GM18867 (cell line): Measurements from ENCODE around the gene COL18A1.

Source experiments
- ATAC-seq: cut with Tn5 transposase; IDR thresholded peaks from one replicate; pipeline ENCODE4 v1.9.1; 2021; ENCODE audit warnings: mild to moderate bottlenecking, moderate library complexity; ENCODE audit not compliant: unreplicated experiment

The COL18A1 gene

DNA sequence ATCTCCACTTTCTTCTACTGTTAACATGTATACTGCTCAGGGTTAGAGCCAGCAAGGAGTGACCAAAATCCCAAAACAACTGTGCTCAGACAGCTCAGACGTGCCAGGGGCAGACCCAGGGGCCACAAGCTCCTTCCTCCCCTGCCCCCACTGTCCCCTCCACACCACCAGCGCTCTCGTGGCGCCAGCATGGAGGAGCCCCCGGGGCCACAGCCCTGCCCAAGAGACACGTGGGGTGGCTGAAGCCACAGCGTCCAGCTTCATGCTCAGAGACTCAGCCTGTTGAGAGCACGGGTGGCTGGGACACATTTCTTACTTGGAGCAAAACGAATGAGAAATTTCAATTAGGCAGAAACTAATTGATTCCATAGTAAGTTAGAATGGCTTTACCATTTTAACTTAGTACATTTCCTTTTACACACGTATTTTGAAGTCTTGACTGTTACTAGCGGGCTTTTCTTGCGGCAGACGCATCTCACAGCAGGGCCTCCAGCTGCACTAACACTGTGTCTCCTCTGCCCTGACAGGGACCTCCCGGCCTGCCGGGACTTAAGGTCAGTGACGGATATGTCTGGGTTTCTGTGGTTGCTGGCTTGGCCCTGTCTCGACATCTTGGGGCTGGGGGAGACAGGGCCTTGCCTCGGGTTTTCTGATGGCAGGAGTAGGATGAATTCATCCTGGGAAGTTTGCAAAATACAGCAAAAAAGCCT is 83.1 kb downstream of the COL18A1 start:
- ATAC-seq, result no peak

DNA sequence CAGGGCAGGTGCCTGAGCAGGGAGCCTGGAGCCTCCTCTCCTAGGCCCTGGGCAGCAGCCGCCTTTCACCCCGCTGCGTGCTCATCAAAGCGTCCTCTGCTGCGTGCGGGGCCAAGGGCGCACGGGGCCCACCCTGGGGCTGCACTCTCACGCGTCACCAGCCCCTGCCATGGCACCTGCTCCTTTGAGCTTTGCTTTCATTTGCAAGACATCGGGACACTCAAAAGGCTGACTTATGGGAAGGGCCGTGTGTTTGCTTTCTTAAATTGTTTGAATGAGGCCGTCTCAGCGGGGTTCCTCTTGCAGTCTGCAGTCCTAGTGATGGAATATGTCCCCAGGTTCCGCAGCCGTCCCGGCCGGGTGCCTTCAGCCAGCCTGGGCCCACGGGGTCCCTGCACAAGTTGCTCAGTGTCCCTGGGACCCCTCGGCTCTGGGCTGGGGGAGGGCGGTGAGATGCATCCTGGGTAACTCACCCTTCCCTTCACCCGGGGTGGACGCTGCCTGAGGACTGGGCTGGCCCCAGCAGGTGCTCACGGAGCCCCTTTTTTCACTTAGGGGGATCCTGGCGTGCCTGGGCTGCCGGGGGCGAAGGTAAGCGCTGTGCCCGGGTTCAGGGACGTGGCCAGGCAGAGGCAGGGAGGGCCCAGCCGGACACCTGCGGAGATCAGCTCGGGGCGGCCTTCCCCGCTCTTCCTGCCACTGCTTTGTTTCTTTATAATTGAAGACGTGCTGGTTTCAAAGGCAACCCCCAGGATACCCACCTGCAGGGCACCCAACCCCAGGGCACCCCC is 84.2 kb downstream of the COL18A1 start:
- no peak for ATAC-seq

DNA sequence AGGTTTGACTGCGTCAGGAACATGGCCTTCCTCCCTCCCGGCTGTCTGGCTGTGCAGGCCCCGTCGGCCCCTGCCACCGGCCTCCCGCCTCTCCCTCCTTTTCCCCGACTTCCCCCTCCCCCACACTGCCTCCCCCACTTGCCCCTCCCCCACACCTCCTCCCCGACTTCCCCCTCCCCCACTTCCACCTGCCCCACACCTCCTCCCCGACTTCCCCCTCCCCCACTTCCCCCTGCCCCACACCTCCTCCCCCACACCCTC is 84.7 kb downstream of the COL18A1 start:
- ATAC-seq, result no peak

DNA sequence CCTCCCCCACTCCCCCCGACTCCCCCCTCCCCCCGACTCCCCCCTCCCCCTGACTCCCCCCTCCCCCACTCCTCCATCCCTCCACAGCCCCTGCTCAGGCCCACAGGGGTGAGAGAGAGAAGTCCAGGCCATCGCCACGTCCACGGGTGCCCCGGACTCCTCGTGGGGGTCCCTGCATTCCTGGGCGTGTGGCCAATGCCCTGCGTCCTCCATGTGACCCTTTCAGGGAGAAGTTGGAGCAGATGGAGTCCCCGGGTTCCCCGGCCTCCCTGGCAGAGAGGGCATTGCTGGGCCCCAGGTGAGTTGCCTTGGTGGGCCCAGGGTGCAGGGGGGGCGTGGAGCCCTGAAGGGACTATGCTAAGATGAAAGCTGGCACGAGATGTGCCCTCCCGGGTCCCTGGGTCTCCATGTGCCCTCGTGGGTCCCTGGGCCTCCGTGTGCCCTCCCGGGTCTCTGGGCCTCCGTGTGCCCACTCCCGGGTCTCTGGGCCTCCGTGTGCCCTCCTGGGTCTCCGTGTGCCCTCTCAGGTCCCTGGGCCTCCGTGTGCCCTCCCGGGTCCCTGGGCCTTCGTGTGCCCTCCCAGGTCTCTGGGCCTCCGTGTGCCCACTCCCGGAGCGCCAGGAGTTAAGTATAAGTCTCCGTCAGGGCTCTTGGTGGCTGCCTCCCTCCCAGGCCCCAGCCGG is 85.2 kb downstream of the COL18A1 start:
- ATAC-seq, result no peak

DNA sequence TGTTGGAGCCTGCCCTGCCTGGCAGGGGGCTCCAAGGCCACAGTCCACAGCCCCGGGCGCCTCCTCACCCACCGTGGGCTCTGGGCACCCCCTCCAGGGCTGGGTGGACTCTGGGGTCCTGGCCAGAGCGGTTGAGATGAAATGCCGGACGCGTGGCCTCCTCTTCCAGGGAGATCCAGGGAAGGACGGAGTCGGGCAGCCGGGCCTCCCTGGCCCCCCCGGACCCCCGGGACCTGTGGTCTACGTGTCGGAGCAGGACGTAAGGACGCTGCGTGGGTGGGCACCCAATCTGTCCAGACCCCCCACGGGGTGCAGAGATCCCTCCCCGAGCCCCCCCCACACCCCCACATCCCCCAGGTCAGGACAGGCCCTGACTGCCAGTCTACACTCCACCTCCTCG is 86.1 kb downstream of the COL18A1 start:
- no peak for ATAC-seq

DNA sequence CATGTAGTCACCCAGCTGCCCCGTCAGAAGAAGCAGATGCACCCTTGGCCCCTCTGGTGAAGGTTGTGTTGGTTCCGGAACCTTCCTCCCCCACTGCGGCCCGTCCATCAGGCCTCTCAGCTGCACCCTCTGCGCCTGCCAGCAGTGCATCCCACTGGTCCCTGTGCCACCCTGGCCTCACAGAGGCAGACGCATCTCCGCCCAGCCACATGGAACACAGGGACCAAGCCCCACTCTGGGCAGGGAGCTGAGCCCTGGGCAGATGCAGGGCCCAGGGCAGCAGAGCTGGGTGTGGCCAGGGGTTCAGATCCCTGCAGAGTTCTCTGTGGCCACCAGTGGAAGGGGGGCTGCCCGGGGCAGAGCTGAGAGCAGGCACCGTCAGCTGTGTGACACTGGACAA is 86.7 kb downstream of the COL18A1 start:
- ATAC-seq, result no peak

DNA sequence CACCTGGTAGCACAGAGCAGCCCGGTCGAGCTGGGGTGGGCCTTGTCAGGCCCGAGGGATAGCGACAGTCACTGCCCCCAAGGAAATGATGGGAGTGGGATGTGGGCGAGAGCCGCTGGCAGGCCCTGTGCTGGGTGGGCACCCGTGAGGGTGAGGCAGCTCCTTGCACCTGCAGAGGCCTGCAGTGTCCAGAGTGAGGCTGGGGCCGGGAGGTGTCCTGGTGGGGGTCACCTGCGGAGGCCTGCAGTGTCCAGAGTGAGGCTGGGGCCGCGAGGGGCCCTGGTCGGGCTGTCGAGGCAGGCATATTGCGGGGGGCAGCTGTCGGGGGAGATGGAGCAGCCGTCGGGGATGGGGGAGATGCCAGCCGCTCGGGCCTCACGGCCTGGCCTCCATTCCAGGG is 87.8 kb downstream of the COL18A1 start:
- no peak for ATAC-seq

DNA sequence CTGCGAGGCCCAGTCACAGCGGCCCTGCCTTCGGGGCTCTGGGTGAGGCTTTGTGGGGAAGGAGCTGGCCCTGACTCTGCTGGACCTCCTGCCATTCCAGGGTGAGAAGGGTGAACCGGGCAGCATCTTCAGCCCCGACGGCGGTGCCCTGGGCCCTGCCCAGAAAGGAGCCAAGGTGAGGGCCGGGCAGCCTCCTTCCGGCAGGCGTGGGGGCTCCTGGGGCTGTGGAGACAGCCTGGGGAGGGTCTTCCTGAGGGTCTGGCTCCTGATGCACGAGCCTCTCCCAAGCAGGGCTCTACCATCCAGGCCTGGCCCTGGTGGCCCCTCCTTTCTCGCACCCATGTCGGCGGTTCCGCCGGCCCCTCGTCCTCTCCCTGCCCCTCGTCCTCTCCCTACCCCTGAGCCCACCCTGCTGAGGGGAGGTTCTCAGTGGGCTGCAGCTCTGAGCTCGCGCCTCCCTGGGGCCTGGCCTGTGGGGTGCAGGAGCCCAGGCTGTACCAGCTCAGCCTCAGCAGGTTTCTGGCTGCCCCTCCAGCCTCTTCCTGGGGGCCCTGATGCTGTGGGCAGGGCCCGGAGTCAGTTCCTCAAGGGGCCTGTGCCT is 88.5 kb downstream of the COL18A1 start:
- ATAC-seq, result no peak

DNA sequence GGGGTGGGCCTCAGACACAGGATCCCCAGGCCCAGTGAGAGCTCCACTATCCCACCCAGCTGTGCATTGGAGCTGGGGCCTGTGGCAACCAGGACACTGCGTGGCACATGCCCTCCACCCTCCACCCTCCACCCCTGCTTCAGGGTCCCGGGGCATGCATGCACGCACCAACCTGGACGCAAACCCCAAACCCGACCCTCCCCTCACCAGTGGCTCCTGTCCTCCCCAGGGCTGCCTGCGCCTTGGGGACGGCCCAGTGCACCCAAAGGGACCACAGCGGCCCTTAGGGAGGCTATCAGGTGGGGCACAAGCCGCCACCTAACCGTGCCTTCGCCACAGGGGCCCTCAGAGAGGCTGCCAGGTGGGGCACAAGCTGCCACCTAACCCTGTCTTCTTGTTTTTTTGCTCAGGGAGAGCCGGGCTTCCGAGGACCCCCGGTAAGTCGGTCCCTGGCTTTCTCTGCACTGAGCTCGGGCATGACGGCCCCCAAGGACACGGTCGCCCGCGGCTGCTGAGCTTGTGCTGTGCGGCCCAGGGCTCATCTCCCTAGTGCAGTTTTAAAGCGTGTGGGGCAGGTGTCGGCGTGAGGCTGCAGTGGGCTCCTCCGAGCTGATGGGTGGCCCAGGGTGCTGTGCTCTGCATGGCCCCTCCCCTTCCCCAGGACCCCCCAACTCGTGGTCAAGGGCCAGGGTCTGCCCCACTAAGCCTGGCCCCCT is 89.3 kb downstream of the COL18A1 start:
- ATAC-seq, result no peak

DNA sequence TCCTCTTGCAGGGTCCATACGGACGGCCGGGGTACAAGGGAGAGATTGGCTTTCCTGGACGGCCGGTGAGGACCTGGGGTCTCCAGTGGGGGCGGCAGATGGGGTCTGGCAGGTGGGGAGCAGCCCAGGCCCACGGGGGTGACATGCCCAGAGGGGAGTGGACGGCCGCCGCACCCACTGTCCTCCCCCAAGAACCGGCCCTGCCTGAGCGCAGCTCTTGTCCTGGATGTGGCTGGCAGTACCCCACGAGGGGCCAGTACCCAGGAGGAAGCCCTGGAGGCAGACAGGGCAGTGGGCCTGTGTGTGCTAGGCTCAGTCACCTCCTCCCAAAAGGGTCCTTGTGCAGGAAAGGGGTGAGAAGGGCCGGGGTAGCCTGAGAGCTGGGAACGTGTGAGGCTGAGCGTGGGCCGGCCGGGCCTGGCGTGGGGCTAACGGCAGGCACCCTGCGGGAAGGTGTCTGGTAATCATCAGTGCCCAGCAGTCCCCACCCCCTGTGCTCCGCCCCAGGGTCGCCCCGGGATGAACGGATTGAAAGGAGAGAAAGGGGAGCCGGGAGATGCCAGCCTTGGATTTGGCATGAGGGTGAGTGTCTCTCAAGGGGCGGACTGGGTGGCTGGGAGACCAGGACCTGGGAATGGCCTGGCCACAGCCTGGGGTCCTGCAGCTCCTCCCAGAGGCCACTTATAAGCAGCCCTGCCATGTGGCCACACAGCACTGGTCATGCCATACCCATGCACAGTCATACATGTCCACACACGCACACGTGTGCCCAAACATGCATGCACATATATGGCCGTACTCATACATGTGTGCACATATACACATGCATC is 90.1 kb downstream of the COL18A1 start:
- no peak for ATAC-seq

DNA sequence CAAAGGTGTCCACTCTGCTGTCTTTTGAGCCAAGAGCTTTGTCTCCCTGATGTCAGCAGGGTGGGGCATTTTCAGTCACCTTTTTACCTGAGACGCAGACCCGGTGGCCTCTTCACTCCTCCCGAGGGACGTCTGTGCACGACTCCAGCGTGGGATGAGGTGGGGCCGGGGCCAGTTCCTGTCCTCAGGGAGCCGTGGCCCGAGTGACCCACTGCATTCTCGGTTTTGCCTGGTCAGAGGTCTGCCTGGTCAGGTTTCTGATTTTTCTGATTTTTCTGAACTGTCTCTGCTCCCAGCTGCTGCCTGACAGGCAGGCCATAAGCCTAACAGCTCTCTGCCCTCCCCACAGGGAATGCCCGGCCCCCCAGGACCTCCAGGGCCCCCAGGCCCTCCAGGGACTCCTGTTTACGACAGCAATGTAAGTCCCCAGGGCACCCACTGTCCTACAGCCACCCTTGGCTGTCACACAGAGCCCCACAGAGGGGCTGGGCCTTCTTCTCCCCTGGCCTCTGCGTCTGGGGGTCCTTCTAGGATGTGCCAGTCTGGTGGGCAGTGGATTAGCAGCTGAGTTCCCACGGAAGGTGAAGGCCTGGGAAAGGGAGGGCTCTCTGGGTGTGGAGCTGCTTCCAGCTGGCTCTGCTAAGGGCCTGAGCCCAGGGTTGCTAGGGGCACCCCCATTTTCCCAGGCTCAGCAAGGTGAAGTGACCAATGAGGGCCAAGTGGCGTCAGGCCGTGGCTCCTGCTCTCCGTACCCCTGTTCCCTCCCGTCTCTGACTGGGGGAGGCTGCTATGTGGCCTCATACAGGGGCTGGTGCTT is 91.4 kb downstream of the COL18A1 start:
- no peak for ATAC-seq

DNA sequence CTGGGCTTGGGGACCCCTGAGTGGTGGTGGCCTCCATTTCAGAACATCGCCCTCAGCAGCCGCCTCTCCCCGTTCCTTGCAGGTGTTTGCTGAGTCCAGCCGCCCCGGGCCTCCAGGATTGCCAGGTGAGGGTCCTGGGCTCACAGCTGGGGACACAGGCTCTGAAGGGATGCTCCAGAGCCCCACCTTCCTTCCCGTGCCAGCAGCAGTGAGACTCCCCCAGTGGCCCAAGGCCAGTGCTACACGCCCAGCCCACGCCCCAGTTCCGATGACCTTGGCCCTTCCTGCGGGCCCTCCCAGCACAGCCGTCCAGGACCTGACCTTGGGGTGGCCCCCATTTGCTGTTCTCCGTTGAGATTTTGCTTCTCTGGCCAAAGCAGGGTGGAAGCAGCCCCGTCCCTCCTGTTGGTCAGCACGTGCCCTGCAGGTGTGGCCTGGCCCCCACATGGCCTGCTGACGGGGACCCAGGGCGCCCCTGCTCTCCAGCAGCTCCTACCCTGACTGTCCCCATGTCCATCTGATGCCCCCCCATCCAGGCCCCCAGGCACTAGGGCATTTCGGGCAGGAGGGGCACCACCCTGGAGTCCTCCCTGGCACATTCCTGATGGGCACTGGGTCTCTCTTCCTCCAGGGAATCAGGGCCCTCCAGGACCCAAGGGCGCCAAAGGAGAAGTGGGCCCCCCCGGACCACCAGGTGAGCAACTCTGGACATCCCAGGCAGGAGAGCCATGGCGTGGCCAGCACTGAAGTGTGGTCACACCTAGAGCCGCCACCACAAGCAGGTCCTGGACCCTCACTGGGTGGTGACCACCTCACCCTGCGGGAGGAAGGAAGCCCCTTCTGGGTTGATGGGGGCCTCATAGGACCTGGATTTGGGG is 92.2 kb downstream of the COL18A1 start:
- no peak for ATAC-seq

DNA sequence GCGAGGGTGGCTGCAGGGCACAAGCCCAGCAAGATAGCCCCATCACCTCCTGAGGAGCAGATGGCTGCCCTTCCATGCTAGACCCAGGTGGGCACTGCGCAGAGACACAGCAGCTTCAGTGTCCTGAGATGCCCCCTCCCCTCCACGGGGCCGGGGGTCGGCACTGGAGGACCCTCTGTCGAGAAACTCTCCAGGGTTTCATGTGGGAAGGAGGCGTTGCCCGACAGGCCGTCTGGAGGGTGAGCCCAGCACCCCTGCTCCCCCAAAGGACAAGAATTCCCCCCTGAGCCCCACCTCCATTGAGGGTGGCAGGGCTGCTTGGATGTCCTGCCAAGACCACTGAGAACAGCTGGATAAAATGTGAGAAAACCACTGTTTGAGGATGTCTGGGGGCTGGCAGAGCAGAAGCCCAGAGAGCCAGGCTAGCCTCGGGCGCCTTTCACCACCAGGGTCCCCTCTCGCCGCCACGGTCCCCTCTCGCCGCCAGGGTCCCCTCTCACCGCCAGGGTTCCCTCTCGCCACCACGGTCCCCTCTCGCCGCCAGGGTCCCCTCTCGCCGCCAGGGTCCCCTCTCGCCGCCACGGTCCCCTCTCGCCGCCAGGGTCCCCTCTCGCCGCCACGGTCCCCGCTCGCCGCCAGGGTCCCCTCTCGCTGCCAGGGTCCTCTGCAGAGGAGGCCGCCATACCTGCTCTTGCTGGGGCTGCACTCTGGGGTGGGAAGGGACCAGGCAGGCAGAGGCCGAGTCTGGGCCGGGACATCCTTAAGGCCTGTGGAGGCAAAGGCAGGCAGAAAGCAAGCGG is 93.1 kb downstream of the COL18A1 start:
- no peak for ATAC-seq

DNA sequence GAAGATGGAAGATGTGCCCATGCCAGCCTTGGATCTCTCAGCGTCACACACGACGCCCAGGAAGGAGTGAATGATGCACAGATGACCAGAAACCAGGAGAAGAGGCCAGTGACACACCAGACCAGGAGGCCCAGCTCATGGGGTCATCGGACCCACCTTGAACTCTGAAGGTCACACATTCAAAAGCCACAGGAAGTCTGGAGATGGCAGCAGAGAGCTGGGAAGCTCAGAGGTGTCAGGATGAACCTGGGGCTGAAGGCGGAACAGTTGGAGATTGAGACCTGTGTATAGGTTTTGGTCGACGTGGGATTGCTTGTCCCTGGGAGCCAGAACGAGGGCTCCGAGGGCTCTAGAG is 93.7 kb downstream of the COL18A1 start:
- no peak for ATAC-seq

DNA sequence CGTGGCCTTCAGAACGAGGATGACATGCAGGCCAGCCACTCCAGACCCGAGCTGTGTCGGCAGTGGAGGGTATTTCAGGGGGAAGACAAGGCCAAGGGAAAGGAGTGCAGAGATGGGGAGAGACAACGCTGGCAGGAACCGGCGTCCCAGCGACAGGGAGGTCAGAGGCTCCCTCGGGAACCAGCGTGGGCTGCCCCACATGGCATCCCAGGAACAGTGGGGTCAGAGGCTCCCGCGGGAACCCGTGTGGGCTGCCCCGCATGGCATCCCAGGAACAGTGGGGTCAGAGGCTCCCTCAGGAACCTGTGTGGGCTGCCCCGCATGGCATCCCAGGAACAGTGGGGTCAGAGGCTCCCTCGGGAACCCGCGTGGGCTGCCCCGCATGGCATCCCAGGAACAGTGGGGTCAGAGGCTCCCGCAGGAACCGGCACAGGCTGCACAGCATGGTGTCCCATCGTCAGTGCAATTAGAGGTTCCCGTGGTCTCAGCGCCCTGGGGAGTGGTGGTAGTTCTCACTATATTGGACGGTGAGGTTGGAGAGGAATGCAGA is 94.3 kb downstream of the COL18A1 start:
- ATAC-seq, result no peak

DNA sequence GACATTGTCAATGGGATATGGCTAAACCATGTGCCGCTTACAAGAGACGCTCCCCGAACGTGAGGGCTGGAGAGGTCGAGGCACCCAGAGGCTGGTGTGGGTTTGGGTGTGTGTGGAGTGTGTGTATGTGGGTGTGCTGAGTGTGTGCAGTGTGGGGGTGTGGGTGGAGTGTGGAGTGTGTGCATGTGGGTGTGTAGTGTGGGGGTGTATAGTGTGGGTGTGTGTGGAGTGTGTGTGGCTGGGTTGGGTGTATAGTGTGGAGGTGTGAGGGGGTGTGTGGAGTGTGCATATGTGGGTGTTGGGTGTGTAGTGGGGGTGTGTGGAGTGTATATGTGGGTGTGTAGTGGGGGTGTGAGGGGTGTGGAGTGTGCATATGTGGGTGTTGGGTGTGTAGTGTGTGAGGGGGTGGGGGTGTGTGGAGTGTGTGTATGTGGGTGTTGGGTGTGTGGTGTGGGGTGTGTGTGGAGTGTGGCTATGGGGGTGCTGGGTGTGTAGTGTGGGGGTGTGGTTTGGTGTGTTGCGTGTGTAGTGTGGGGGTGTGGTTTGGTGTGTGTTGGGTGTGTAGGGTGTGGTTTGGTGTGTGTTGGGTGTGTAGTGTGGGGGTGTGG is 95.1 kb downstream of the COL18A1 start:
- no peak for ATAC-seq
